Activated CD4-positive, alpha-beta T cell treated with anti-CD3 and anti-CD28 coated beads for 36 hours (primary cell): ENCODE results near the gene C19orf81. TPM values are rescaled to one million over a fixed set of nuclear protein-coding genes. Genes with fewer than 3 reads are reported as not detected.
"Not testable (repeated sequence)": the region's sequence is repeated elsewhere in the genome, so short reads cannot be mapped to it uniquely, and the experiment has no call there.

Source experiments
- ATAC-seq: fragments of 200-7000 bp; cut with Tn5 transposase; one replicate; pipeline ENCODE4 v1.10.0; 2021; ENCODE audit warnings: mild to moderate bottlenecking, moderate library complexity
- CTCF ChIA-PET: fragments of 350-600 bp; sonication (Branson Sonifier 250); formaldehyde crosslinking; loops from one replicate; lab custom pipeline; 2021; ENCODE audit warnings: antibody characterized with exemption; lab: Charles Lee
- POLR2A ChIA-PET: fragments of 350-600 bp; sonication (Branson Sonifier 250); formaldehyde crosslinking; loops from one replicate; lab custom pipeline; 2021; ENCODE audit warnings: antibody characterized with exemption, inconsistent platforms; lab: Charles Lee
- DNase-seq: peaks from one replicate; pipeline ENCODE4 v3.0.0-alpha.2; 2020
- H3K27ac Mint-ChIP-seq: one replicate; pipeline ENCODE4 v1.8.0; 2021; ENCODE audit warnings: mixed read lengths
- H3K27me3 Mint-ChIP-seq: one replicate; pipeline ENCODE4 v1.8.0; 2021; ENCODE audit warnings: mixed read lengths
- H3K36me3 Mint-ChIP-seq: one replicate; pipeline ENCODE4 v1.8.0; 2021; ENCODE audit warnings: low read depth, mixed read lengths
- H3K4me1 Mint-ChIP-seq: one replicate; pipeline ENCODE4 v1.8.0; 2021; ENCODE audit warnings: mixed read lengths
- H3K4me3 Mint-ChIP-seq: one replicate; pipeline ENCODE4 v1.8.0; 2021; ENCODE audit warnings: mild to moderate bottlenecking, moderate library complexity, mixed read lengths
- H3K9me3 Mint-ChIP-seq: one replicate; pipeline ENCODE4 v1.8.0; 2021; ENCODE audit warnings: low read depth, mixed read lengths
- intact Hi-C, 2 experiments: fragments of 100-400 bp; cut with DNase I in 1 of 2; cut with micrococcal nuclease in 1 of 2; formaldehyde crosslinking; loops; one replicate each; pipeline versions ENCODE4 v1.14.2 to v1.15.1; 2022 to 2024; cut with DNase I, micrococcal nuclease
- total RNA-seq, 2 experiments: library from RNA; stranded (reverse); gene quantifications; one replicate each; pipeline ENCODE4 v1.2.3, GENCODE V29; 2021

The C19orf81 gene
- total RNA-seq, 2 experiments from 2014 or later, result 1.3 to 1.7 TPM

DNA sequence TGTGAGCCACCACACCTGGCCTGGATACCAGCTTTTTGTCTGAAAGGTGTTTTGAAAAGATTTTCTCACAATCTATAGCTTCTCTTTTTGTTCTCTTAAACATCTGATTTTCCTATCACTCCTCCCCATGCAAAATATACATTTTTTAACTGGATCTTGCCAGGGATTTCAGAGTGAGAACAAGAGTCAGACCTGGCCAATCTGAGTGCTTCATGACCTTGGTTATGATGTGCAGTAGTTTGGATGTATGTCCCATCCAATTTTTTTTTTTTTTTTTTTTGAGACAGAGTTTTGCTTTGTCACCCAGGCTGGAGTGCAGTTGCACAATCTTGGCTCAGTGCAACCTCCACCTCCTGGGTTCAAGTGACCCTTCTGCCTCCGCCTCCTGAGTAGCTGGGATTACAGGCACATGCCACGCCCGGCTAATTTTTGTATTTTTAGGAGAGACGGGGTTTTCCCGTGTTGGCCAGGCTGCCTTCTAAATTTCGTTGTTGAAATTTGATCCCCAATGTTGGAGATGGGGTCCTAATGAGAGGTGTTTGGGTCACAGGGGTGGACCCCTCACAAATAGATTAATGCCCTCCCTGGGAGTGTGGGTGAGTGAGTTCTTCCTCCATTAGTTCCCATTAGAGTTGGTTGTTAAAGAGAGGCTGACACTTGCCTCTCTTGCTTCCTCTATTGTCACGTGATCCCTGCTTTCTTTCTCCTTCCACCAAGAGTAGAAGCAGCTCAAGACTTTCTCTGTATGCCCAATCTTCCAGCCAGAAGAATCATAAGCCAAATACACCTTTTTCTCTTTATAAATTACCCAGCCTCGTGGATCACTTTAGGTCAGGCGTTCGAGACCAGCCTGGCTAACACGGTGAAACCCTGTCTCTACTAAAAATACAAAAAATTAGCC, 36.5 kb upstream of the C19orf81 start:
- H3K27me3 Mint-ChIP-seq, result peaks cover 18% of the 10 kb centered on the region
- H3K27ac Mint-ChIP-seq, intact Hi-C loops, H3K4me1 Mint-ChIP-seq, ATAC-seq, H3K36me3 Mint-ChIP-seq, POLR2A ChIA-PET, DNase-seq, H3K4me3 Mint-ChIP-seq, CTCF ChIA-PET, H3K9me3 Mint-ChIP-seq: not testable (repeated sequence)

DNA sequence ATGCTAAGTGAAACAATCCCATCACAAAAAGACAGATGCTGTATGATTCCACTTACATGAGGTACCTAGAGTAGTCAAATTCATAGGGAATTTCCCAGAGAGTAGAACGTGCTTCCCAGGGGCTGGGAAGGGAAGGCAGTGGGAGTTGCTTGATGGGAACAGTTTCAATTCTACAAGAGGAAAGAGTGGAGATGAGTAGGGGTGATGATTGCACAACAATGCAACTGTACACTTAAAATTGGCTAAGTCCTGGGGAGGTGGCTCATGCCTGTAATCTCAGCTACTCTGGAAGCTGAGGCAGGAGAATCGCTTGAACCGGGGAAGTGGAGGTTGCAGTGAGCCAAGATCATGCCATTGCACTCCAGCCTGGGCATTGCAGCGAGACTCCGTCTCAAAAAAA, 30.9 kb upstream of the C19orf81 start:
- intact Hi-C loops, H3K36me3 Mint-ChIP-seq, H3K27me3 Mint-ChIP-seq, DNase-seq, CTCF ChIA-PET, H3K9me3 Mint-ChIP-seq, ATAC-seq, H3K4me1 Mint-ChIP-seq, H3K27ac Mint-ChIP-seq, POLR2A ChIA-PET, H3K4me3 Mint-ChIP-seq: not testable (repeated sequence)

DNA sequence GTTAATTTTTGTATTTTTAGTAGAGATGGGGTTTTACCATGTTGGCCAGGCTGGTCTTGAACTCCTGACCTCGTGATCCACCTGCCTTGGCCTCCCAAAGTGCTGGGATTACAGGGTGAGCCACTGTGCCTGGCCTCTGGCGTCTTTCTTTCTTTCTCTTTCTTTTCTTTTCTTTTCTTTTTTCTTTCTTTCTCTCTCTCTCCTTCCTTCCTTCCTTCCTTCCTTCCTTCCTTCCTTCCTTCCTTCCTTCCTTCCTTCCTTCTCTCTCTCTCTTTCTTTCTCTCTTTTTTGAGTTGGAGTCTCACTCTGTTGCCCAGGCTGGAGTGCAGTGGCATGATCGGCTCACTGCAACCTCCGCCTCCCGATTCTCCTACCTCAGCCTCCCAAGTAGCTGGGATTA, 30.1 kb upstream of the C19orf81 start:
- ATAC-seq, H3K4me1 Mint-ChIP-seq, intact Hi-C loops, H3K9me3 Mint-ChIP-seq, CTCF ChIA-PET, H3K4me3 Mint-ChIP-seq, DNase-seq, H3K36me3 Mint-ChIP-seq, POLR2A ChIA-PET, H3K27ac Mint-ChIP-seq, H3K27me3 Mint-ChIP-seq: not testable (repeated sequence)

DNA sequence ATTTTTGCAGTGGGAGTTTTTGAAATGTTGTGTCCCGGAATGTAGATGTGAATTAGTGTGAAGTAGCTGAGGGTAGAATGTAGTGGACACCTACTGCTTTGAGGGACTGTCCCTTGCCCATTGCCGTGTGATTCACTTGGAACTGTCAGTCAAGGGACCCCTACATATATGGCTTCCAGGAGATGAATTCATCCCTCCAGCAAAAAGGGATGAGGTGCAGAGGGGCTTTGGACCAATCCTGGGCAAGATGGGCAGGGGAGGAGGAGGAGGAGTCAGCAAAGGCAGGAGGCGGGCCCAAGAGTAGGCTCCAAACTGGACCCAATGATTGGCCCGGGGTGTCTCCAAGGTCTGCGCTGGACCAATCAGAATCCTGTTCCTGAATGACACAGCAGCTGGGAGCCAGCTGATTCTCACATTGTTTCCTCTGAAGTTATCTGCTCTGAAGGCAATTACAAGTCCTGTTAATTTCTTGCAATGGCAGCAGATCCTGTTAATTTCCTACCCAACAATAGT, 28.8 kb upstream of the C19orf81 start:
- H3K4me1 Mint-ChIP-seq, POLR2A ChIA-PET, H3K27me3 Mint-ChIP-seq, H3K4me3 Mint-ChIP-seq, H3K27ac Mint-ChIP-seq, H3K36me3 Mint-ChIP-seq, ATAC-seq, intact Hi-C loops, H3K9me3 Mint-ChIP-seq, DNase-seq, CTCF ChIA-PET: not testable (repeated sequence)

DNA sequence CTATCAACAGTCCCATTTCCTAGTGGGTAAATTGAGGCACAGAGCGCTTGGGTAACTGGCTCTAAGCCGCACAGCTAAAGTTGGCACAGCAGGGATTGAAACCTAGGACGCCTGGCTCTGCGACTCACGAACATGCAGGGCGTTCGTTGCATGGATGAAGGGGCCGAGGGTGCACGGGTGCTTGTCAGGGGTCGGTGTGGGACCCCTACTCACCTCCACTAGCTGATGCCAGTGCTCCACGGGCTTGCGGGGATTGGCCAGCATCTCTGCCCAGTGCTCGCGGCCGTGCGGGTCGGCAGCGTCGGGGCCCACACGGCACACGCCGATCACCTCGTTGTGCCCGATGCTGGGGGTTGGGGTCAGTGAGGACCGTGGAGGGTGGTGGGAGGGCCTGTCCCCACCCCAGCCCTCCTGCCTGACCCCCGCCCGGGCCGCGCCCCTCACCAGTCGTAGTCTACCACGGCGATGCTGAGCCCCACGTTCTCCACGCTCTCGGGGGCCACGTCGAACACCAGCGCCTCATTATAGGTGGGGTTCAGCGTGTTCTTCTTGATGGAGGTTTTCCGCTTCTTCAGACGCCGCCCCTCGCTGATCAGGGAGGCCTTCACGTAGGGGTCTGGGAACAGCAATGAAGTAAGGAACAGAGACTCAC, 24.2 kb upstream of the C19orf81 start:
- peaks cover 10% of the 10 kb centered on the region for H3K27me3 Mint-ChIP-seq
- H3K4me1 Mint-ChIP-seq, result no peaks in the 10 kb centered on the region
- DNase-seq (no peak), ATAC-seq (no peak)
- no peak overlapping the region for H3K4me3 Mint-ChIP-seq
- POLR2A ChIA-PET, result no interaction called here
- no peaks in the 10 kb centered on the region for H3K9me3 Mint-ChIP-seq
- intact Hi-C loops, result no loop called here
- H3K27ac Mint-ChIP-seq, result no peak overlapping the region
- CTCF ChIA-PET, result interaction anchor here (1.4 kb wide), 1 partner anchor 17 kb away, joined by 5 read pairs; no protein-coding TSS in a partner anchor
- H3K36me3 Mint-ChIP-seq, result no peaks in the 10 kb centered on the region

DNA sequence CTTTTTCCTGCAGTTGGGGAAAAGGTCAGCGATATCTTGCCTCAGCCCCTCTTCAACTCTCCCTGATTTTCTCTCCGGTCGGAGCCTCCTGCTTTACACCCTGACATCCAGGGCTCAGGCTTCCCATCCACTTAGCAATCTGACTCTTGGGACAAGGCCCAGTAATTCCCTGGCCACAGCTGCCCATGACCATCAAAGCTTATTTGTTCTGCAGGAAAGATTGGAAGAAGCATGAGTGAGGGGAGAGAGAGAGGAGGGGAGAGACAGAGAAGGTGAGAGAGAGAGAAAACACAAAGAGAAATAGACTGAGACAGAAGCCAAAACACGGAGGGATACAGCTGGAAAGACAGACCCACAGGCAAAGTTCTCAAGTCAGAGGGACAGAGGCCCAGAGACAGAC, 23.2 kb upstream of the C19orf81 start:
- ChIA-PET CTCF (no interaction called here), POLR2A (no interaction called here)
- DNase-seq (no peak), ATAC-seq (no peak)
- H3K9me3 Mint-ChIP-seq, result no peaks in the 10 kb centered on the region
- no peaks in the 10 kb centered on the region for H3K36me3 Mint-ChIP-seq
- H3K27ac Mint-ChIP-seq, result no peak overlapping the region
- no peak overlapping the region for H3K4me3 Mint-ChIP-seq
- intact Hi-C loops, result no loop called here
- no peaks in the 10 kb centered on the region for H3K4me1 Mint-ChIP-seq
- peaks cover 14% of the 10 kb centered on the region for H3K27me3 Mint-ChIP-seq

DNA sequence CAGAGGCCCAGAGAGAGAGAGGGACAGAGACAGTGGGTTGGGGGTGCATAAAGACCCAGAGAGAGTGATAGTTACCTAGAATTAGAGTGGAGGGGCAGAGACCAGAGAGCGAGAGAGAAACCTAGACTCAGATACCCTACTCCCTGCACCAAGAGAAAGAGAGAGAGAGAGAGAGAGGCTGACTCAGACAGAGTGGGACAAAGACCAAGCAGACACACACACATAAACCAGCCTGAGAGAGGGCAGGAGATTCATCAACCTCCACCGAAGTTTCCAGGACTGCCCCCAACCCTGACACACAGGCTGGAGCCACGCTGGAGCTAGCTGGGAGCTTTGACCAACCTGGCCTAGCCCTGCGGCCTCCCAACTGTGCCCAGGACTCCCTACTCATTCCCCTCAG, 22.4 kb upstream of the C19orf81 start:
- ChIA-PET POLR2A (no interaction called here), CTCF (interaction anchor here (0.6 kb wide), 1 partner anchor 75 kb away, joined by 3 read pairs; no protein-coding TSS in a partner anchor)
- H3K27me3 Mint-ChIP-seq, result peaks cover 15% of the 10 kb centered on the region
- ATAC-seq, result no peak
- DNase-seq, result no peak
- no peaks in the 10 kb centered on the region for H3K36me3 Mint-ChIP-seq
- no peak overlapping the region for H3K27ac Mint-ChIP-seq
- H3K9me3 Mint-ChIP-seq, result no peaks in the 10 kb centered on the region
- intact Hi-C loops, result no loop called here
- no peak overlapping the region for H3K4me3 Mint-ChIP-seq
- H3K4me1 Mint-ChIP-seq, result no peaks in the 10 kb centered on the region

DNA sequence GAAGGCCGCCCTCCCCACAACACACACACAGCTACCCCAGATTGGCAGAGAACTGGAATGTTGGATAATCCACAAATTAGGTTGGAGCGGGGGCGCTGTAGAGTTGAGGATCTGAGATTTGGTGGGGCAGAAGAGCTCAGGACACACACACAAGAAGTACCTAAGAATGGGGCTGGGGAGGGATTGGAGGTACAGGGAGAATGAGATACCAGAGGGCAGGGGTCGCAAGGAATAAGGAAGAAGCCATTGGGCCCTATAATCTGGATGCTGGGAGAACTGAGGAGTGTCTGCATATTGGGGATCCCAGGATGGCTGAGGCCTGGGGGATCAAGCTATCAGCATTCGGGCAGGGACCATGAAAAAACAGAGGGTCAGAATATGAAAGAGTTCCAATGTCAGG, 21.1 kb upstream of the C19orf81 start:
- CTCF ChIA-PET, result no interaction called here
- Mint-ChIP-seq H3K4me3 (no peak overlapping the region), H3K9me3 (peaks cover 2% of the 10 kb centered on the region), H3K4me1 (no peaks in the 10 kb centered on the region), H3K27ac (no peak overlapping the region), H3K27me3 (peaks cover 16% of the 10 kb centered on the region), H3K36me3 (no peaks in the 10 kb centered on the region)
- ATAC-seq (no peak), DNase-seq (no peak)
- POLR2A ChIA-PET, result no interaction called here
- intact Hi-C loops, result no loop called here

DNA sequence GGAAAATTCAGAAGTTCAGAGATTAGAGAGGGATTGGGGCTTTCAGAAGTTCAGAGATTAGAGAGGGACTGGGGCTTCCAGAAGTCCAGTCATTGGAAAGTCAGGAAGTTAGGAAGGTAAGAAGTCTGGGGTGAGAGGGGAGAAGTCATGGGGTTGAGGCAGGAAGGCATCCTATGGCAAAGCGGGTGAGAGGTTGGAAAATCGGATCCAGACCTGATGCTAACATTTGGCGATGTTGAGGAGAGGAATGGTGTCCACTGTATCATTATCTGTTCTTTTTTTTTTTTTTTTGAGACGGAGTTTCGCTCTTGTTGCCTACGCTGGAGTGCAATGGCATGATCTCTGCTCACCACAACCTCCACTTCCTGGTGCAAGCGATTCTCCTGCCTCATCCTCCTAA, 20.7 kb upstream of the C19orf81 start:
- ChIA-PET POLR2A (no interaction called here), CTCF (no interaction called here)
- peaks cover 16% of the 10 kb centered on the region for H3K27me3 Mint-ChIP-seq
- H3K9me3 Mint-ChIP-seq, result peaks cover 5% of the 10 kb centered on the region
- DNase-seq (no peak), ATAC-seq (no peak)
- no peak overlapping the region for H3K4me3 Mint-ChIP-seq
- H3K36me3 Mint-ChIP-seq, result no peaks in the 10 kb centered on the region
- H3K4me1 Mint-ChIP-seq, result no peaks in the 10 kb centered on the region
- no peak overlapping the region for H3K27ac Mint-ChIP-seq
- intact Hi-C loops, result no loop called here

DNA sequence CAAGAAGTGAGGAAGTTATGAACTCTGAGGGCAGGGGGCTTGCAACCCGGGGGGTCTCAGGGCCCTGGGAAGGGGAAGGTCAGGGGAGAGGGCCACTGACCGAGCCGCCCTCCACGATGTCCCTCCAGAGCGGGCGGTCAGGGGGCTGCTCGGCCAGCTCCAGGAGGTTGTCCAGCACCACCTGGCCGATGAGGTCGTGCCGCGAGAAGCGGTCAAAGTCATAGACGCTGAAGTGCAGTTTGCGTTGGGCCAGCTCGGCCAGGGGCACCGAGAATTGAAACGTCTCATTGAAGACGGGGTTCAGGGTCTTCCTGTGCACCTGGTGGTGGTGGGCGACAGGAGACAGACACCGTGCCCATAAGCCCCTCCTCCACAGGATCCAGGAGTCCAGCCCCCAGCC, 20.1 kb upstream of the C19orf81 start:
- ChIA-PET CTCF (no interaction called here), POLR2A (no interaction called here)
- Mint-ChIP-seq H3K27ac (no peak overlapping the region), H3K36me3 (no peaks in the 10 kb centered on the region), H3K4me3 (no peak overlapping the region), H3K27me3 (peaks cover 16% of the 10 kb centered on the region), H3K4me1 (no peaks in the 10 kb centered on the region), H3K9me3 (peaks cover 8% of the 10 kb centered on the region)
- ATAC-seq (no peak), DNase-seq (no peak)
- intact Hi-C loops, result no loop called here

DNA sequence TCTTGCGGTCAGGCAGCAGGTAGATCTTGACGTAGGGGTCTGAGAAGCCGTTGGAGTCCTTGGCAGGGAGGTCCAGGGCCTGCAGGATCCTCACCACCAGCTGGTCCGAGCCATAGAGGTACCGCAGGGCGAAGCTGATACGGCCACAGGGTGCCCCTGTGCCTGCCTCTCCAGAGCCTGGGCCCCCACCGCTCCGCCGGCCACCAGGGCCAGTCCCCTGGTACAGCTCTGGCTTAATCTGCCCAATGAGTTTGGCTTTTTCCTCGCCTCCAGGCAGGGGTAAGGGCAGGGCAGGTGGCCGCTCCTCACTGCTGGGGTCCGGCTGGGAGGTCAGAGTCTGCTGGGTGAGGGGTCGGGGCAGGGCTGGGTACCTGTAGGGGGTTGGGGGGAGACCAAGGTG, 19.4 kb upstream of the C19orf81 start:
- no peaks in the 10 kb centered on the region for H3K36me3 Mint-ChIP-seq
- DNase-seq (no peak), ATAC-seq (no peak)
- H3K9me3 Mint-ChIP-seq, result peaks cover 9% of the 10 kb centered on the region
- ChIA-PET POLR2A (interaction anchor here (0.5 kb wide), 1 partner anchor 17 kb away, joined by 3 read pairs; no protein-coding TSS in a partner anchor), CTCF (no interaction called here)
- H3K27ac Mint-ChIP-seq, result no peak overlapping the region
- no peak overlapping the region for H3K4me3 Mint-ChIP-seq
- H3K27me3 Mint-ChIP-seq, result peaks cover 14% of the 10 kb centered on the region
- no peaks in the 10 kb centered on the region for H3K4me1 Mint-ChIP-seq
- intact Hi-C loops, result no loop called here
